Fibroblast of lung (primary cell): ENCODE results near the gene PPP1R1C.
"Not testable (repeated sequence)": the region's sequence is repeated elsewhere in the genome, so short reads cannot be mapped to it uniquely, and the experiment has no call there.

Experiments used
- CTCF ChIP-seq, 2 donors: IDR thresholded peaks in 1 of 2; conservative IDR thresholded peaks in 1 of 2; 1 replicate in 1 of 2; 2 replicates in 1 of 2; pipeline ENCODE4 v1.5.1; 2011 to 2012; ENCODE audit warnings: low read length in 2 of 2, control low read depth in 1 of 2, inconsistent platforms in 1 of 2, low read depth in 1 of 2, mild to moderate bottlenecking in 1 of 2
- EZH2 ChIP-seq: IDR thresholded peaks from 2 replicates; pipeline ENCODE4 v1.5.1; 2012; ENCODE audit warnings: low read length, control low read depth, mild to moderate bottlenecking; ENCODE audit errors: missing control alignments

GRCh38 chr2:181961167-181961566, 24.5 kb upstream of the PPP1R1C start:
- not testable (repeated sequence) for TF ChIP-seq CTCF (conservative IDR thresholded peaks at IDR 0.05 in 1 of 2, IDR thresholded peaks at IDR 0.05 in 1 of 2; ENCODE audit: low read depth in 1 of 2, low read length in 2 of 2); EZH2
